NCI-H2196 (cell line): ENCODE measurements around the gene ZNF358.
A peak's percentile ranks its signal among the peaks of the same experiment; 100 is the strongest.

ENCODE experiments used
- DNase-seq: peaks from one replicate; lab custom pipeline; 2025; ENCODE audit not compliant: unreplicated experiment; lab: John Stamatoyannopoulos, UW

ZNF358 gene

GRCh38 chr19:7519361-7520130 is 3.6 kb downstream of the ZNF358 start:
- DNase-seq = no peak

- DNase-seq = no peak
These were observed 4.5 kb downstream of the ZNF358 start for GRCh38 chr19:7520131-7521051.

DNA sequence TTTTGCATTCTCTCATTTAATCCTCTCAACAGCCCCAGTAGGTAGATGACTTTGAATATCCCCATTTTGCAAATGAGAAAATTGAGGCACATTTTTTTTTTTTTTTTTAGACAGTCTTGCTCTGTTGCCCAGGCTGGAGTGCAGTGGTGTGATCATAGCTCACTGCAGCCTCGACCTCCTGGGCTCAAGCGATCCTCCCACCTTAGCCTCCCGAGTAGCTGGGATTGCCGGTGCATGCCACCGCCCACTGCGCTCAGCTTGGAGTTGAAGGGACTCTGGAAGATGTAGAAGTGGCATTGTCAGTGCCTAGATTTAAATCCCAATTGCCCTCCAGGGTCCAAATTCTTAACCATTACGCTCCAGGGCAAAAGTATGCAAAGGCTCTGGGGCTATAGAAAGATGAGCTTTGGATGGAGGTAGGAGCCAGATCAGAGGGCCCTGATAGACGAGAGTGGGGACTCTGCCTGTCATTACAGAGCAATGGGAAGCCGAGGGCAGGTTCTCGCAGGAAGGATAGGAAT is 5.7 kb downstream of the ZNF358 start:
- DNase-seq = no peak

- DNase-seq = peak; percentile 99
These were observed 6.4 kb downstream of the ZNF358 start, which contains the start of gene MCOLN1 for GRCh38 chr19:7522072-7522922. Gene MCOLN1 (plus strand): TSS chr19:7522624. CDS start chr19:7522751, 127 bp downstream.

DNA sequence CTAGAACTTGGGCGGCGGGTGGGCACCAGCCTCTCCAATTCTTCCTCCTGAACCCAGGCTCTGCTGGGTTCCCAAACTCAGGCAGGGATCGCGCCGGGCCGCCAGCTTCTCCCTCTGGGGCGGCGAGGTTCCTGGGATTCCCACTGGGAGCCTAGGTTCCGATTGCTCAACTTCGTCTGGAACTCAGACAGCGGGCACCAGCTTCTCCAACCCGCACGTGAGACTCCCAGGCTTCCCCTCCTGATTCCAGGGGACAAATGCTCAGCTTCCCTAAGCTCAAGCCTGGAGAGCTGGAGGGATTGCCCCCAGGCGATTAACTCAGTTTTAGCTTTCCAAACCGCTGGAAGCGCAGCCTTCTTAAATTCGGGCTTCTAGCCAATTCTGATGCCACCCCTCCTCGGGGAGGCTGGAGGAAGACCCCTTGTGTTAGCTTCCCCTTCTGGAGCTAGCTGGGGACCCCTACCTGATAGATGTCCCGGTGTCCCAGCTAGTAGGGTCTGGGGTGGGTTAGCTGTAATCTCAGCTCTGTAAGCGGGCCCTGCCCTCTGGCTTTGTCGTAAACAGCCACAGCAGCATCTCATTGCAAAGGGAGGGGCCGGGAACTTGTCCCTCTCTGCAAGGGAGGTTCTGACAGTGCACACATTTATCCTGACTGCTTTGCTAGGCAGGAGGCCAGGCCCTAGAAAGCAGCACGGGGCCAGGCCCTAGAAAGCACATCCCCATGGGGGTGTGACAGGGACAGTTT is 7.2 kb downstream of the ZNF358 start:
- no peak for DNase-seq

DNA sequence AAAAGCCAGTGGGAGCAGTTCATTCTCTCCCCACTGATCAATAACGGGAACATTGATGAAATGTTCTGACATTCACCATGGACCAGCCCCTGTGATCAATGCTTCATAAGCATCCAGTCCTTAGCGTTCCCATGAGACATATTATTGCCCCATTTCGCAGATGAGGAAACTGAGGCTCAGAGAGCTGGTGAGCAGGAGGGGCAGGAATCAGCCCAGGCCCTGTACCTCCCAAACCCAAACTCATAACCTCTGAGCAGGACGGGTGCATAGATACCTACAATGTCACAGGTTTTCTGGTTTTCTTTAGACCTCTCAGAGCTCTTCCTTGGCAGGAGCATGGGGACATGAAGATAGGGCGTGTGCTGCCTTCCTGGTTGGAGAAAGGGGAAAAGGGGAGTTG is 8.6 kb downstream of the ZNF358 start:
- no peak for DNase-seq

DNA sequence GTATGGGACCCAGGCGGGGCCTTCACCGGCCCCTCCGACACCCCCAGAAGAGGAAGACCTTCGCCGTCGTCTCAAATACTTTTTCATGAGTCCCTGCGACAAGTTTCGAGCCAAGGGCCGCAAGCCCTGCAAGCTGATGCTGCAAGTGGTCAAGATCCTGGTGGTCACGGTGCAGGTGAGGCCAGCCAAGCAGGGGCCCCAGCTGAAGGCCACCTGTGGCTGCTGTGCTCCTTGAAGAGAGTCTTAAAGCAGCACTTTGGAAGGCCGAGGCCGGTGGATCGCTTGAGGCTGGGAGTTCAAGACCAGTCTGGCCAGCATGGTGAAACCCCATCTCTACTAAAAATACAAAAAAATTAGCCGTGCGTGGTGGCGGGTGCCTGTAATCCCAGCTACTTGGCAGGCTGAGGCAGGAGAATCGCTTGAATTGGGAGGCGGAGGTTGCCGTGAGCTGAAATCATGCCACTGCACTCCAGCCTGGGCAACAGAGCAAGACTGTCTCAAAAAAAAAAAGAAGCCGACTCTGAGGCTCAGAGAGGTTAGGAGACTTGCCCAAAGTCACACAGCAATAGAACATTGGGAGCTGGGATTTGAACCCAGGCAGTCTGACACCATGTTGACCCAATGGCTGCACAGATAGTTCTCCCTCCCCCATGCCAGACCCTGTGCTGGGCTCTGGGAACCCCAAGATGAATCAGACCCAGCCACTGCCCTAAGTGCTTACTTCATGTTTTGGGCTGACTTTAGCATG is 9.3 kb downstream of the ZNF358 start:
- DNase-seq = no peak

DNA sequence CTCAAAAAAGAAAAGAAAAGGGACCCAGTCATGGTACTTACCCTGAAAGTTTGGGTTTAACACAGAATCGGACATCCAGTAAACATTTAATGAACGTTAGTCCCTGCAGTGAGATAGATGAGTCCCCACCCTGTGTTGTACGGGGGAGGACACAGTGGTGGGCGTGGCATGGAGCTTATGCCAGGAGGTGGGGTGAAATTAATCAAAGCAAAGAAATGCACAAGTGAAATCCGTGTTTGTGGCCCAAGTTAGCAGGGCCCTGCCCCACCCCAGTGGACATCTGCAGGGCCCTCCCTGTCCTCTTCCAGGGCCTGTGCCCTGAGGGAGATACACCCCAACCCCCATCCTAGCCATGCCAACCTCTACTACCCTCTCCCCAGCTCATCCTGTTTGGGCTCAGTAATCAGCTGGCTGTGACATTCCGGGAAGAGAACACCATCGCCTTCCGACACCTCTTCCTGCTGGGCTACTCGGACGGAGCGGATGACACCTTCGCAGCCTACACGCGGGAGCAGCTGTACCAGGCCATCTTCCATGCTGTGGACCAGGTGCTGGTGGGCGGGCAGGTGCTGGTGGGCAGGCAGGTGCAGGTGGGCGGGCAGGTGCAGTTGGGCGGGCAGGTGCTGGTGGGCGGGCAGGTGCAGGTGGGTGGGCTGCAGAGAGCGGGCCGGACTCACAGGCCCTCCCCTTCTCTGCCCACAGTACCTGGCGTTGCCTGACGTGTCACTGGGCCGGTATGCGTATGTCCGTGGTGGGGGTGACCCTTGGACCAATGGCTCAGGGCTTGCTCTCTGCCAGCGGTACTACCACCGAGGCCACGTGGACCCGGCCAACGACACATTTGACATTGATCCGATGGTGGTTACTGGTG is 10.4 kb downstream of the ZNF358 start:
- no peak for DNase-seq

DNA sequence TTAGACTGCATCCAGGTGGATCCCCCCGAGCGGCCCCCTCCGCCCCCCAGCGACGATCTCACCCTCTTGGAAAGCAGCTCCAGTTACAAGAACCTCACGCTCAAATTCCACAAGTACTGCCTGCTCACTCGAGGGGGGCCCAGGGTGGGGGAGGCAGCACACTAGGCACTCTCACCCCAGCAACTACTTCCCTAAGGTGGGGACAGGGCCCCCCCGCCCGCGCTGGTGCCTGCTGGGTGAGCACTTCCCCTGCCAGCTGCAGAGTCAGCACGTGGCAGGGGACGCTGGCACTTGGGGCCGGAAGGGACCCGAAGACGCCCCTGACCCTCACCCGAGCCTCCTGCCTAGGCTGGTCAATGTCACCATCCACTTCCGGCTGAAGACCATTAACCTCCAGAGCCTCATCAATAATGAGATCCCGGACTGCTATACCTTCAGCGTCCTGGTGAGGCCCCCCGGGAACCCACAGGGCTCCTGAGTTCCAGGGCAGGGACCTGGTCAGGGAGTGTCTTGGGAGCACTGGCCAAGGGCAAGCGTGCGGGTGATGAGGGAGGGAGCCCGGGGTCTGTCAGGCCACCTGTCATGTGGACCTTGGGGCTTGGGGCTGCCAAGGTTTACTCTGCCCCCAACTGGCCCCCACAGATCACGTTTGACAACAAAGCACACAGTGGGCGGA is 11.8 kb downstream of the ZNF358 start:
- no peak for DNase-seq

DNA sequence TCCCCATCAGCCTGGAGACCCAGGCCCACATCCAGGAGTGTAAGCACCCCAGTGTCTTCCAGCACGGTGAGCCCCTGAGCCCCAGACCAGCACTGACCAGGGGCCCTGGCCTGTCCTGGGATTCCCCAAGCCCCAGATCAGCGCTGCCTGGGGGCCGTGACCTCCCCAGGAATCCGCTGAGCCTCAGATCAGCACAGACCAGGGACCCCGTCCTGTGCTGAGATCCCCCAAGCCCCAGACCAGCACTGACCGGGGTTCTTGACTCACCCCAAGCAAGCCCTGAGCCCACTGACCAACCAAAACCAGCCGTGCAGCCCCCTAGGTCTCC is 12.3 kb downstream of the ZNF358 start:
- DNase-seq = no peak

DNA sequence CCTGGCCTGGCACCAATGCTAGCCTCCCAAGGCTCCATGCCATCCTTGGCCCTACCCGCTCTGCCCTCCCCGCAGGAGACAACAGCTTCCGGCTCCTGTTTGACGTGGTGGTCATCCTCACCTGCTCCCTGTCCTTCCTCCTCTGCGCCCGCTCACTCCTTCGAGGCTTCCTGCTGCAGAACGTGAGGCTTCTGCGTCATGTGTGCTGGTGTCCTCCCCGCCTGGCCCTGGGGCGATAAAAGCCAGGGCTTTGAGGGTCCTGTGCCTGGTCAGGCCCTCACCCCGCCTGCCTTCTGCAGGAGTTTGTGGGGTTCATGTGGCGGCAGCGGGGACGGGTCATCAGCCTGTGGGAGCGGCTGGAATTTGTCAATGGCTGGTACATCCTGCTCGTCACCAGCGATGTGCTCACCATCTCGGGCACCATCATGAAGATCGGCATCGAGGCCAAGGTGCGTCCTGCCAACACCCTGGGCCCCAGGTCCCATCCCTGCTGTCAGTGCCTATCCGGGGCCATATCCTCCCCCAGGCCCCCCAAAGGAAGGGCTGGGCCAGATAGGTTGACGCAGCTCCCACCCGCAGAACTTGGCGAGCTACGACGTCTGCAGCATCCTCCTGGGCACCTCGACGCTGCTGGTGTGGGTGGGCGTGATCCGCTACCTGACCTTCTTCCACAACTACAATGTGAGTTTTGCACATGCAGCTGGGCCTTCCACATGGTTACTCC is 12.8 kb downstream of the ZNF358 start:
- DNase-seq = no peak

GRCh38 chr19:7529246-7529600 is 13.3 kb downstream of the ZNF358 start:
- DNase-seq = no peak

DNA sequence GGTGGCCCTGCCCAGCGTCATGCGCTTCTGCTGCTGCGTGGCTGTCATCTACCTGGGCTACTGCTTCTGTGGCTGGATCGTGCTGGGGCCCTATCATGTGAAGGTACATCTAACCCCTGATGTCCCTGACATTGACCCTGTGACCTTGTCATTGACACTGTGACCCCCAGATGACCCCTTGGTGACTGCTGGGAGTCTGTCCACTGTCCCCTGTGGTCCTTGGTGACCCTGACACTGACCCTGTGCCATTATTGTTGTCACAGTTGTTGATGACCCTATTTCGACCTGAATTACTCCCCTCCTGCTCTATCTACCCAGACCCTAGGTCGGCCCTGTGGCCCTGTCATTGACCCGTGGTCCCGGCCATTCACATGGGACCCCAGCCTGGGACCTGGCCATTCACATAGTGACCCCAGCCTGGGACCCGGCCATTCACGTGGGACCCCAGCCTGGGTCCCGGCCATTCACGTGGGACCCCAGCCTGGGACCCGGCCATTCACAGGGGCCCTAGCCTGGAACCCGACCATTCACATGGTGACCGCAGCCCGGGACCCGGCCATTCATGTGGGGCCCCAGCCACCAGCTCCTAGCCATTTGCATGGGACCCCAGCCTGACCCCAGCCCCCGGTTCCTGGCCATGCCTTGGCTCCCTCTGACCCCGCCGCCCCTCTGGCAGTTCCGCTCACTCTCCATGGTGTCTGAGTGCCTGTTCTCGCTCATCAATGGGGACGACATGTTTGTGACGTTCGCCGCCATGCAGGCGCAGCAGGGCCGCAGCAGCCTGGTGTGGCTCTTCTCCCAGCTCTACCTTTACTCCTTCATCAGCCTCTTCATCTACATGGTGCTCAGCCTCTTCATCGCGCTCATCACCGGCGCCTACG is 13.9 kb downstream of the ZNF358 start:
- no peak for DNase-seq

GRCh38 chr19:7533281-7533885 is 17.5 kb downstream of the ZNF358 start:
- no peak for DNase-seq

DNA sequence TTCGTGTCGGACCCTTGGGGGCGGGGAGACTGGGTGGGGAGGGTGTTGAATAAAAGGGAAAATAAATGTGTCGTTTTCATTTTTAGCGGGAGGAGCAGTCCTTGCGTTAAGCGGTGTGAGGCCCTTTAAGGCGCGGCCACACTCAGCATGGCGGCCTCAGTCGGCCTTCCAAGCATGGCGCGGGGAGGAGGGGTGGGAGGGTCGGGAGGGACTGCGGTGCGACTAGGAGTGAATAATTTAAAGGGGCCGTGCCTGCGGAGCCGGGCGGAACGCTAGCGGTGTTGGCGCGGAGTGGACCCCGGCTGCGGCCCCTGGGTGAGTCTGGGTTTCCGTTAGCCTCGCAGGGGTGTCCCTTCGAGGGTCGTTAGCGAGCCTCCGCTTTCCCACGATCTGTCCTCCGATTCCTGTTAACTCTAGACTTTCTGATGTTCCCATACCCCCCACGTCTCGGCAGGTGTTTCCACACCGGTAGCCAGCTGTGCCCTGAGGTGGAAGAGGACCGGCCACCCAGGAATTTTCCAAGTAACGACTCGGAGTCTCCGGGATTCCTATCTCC is 18.1 kb downstream of the ZNF358 start:
- DNase-seq = peak; percentile 89

- DNase-seq = peak; percentile 37
These were observed 18.7 kb downstream of the ZNF358 start for GRCh38 chr19:7534531-7535046.
